HepG2 (cell line): Measurements from ENCODE around the gene MUC15. TPM values are rescaled to one million over a fixed set of nuclear protein-coding genes. Genes with fewer than 3 reads are reported as not detected.
A peak's percentile ranks its signal among the peaks of the same experiment; 100 is the strongest.
"Not testable (repeated sequence)": the region's sequence is repeated elsewhere in the genome, so short reads cannot be mapped to it uniquely, and the experiment has no call there.

ENCODE experiments used
- ATAC-seq: fragments of 200-7000 bp; cut with Tn5 transposase; 3 replicates; pipeline ENCODE4 v1.9.1; 2020; ENCODE audit warnings: mild to moderate bottlenecking, moderate library complexity
- BruUV-seq: library from RNA; stranded (reverse); fragments of 400-500 nt; replicated peaks from 2 replicates; lab custom pipeline; 2021; lab: Mats Ljungman, UMichigan
- CTCF ChIA-PET: fragments of 300-600 bp; formaldehyde crosslinking; extraction: SDS; loops from one replicate; lab custom pipeline; 2021; ENCODE audit warnings: low total read pairs, inconsistent platforms, low intra/inter-chr PET ratio; lab: Yijun Ruan, JAX
- POLR2A ChIA-PET: fragments of 350-600 bp; sonication (Branson Sonifier 250); formaldehyde crosslinking; loops from one replicate; lab custom pipeline; 2020; ENCODE audit warnings: antibody characterized with exemption, inconsistent platforms; lab: Yijun Ruan, JAX
- DNase-seq: peaks from one replicate; pipeline ENCODE4 v3.0.0-alpha.2; 2015; ENCODE audit warnings: low spot score
- FAIRE-seq: peaks from 3 replicates; lab custom pipeline; 2011; peaks lifted over from hg19 to GRCh38; lab: Jason Lieb, UNC
- H2AFZ ChIP-seq: one replicate; pipeline ENCODE4 v1.6.1; 2011; ENCODE audit warnings: low read length, inconsistent platforms
- H3K27ac ChIP-seq: fragments of 300-600 bp; 3 replicates; pipeline ENCODE4 v1.8.0; 2011; ENCODE audit warnings: mixed run types, mild to moderate bottlenecking, mixed read lengths, low read length, inconsistent platforms; ENCODE audit not compliant: insufficient read depth; ENCODE audit errors: extremely low read length
- H3K27me3 ChIP-seq, 2 experiments: fragments of 200-600 bp in 1 of 2; 2 replicates in 1 of 2; 3 replicates in 1 of 2; pipeline versions ENCODE4 v1.6.0 to v1.8.0; 2011; ENCODE audit warnings: low read length in 2 of 2, mild to moderate bottlenecking in 2 of 2, moderate library complexity in 2 of 2, inconsistent platforms in 1 of 2; ENCODE audit not compliant: insufficient read depth in 2 of 2, control insufficient read depth in 1 of 2
- H3K36me3 ChIP-seq, 2 experiments: fragments of 200-600 bp in 1 of 2; replicated peaks in 1 of 2; 2 replicates in 1 of 2; 3 replicates in 1 of 2; pipeline versions ENCODE4 v1.5.1 to v1.8.0; 2011; ENCODE audit warnings: low read length in 2 of 2, inconsistent platforms in 1 of 2; ENCODE audit not compliant: insufficient read depth in 2 of 2, control insufficient read depth in 1 of 2
- H3K4me1 ChIP-seq: 2 replicates; pipeline ENCODE4 v1.5.1; 2012; ENCODE audit warnings: low read length, inconsistent platforms; ENCODE audit not compliant: insufficient read depth
- H3K4me2 ChIP-seq: 2 replicates; pipeline ENCODE4 v1.6.0; 2011; ENCODE audit warnings: low read depth, low read length, inconsistent platforms
- H3K4me3 ChIP-seq, 3 experiments: fragments of 200-600 bp in 1 of 3; sonication (generic), shearing (Covaris generic) in 1 of 3; replicated peaks in 1 of 3; 2 replicates each; pipeline ENCODE4 v1.5.1; 2011 to 2016; ENCODE audit warnings: low read length in 3 of 3, inconsistent platforms in 2 of 3, low read depth in 2 of 3, mild to moderate bottlenecking in 2 of 3, control low read depth in 1 of 3, mixed read lengths in 1 of 3; ENCODE audit not compliant: insufficient read depth in 1 of 3
- H3K79me2 ChIP-seq: one replicate; pipeline ENCODE4 v1.6.1; 2011; ENCODE audit warnings: low read length, inconsistent platforms; ENCODE audit not compliant: insufficient read depth
- H3K9ac ChIP-seq: 2 replicates; pipeline ENCODE4 v1.6.0; 2011; ENCODE audit warnings: mild to moderate bottlenecking, low read depth, low read length, inconsistent platforms; ENCODE audit not compliant: insufficient read depth
- H3K9me3 ChIP-seq: 2 replicates; pipeline ENCODE4 v1.5.1; 2012; ENCODE audit warnings: mild to moderate bottlenecking, low read length
- H4K20me1 ChIP-seq: 2 replicates; pipeline ENCODE4 v1.6.0; 2011; ENCODE audit warnings: inconsistent platforms, mild to moderate bottlenecking, low read length, moderate library complexity; ENCODE audit not compliant: insufficient read depth
- CBX2 ChIP-seq, 2 experiments: fragments of 200-600 bp in 1 of 2; sonication (generic); formaldehyde crosslinking in 1 of 2; IDR thresholded peaks; 2 replicates each; pipeline versions ENCODE4 v1.7.0 to v1.8.1; 2018 to 2022; ENCODE audit warnings: low read depth in 2 of 2, low read length in 1 of 2, mild to moderate bottlenecking in 1 of 2, missing genetic modification reagents in 1 of 2
- DMAP1 ChIP-seq: IDR thresholded peaks from 2 replicates; pipeline ENCODE4 v1.6.1; 2016
- GMEB1 ChIP-seq: sonication (generic); formaldehyde crosslinking; IDR thresholded peaks from 2 replicates; pipeline ENCODE4 v1.5.1; 2020; ENCODE audit warnings: missing genetic modification reagents, mild to moderate bottlenecking, borderline replicate concordance
- KAT8 ChIP-seq: IDR thresholded peaks from 2 replicates; pipeline ENCODE4 v1.6.1; 2016; ENCODE audit warnings: missing genetic modification reagents, missing compliant biosample characterization
- KLF15 ChIP-seq: sonication (generic); formaldehyde crosslinking; IDR thresholded peaks from 2 replicates; pipeline ENCODE4 v1.8.1; 2023; ENCODE audit warnings: borderline replicate concordance, mild to moderate bottlenecking, inconsistent platforms, missing genetic modification reagents, mixed read lengths
- PCBP2 ChIP-seq: fragments of 200-400 bp; formaldehyde crosslinking; optimal IDR thresholded peaks from 2 replicates; pipeline ENCODE3; 2018; ENCODE audit warnings: low read length, low read depth; ENCODE audit not compliant: poor library complexity, severe bottlenecking
- PHF20 ChIP-seq: sonication (generic); formaldehyde crosslinking; IDR thresholded peaks from 2 replicates; pipeline ENCODE4 v1.5.0; 2020; ENCODE audit warnings: mild to moderate bottlenecking, missing genetic modification reagents
- SPEN ChIP-seq: sonication (generic); formaldehyde crosslinking; IDR thresholded peaks from 2 replicates; pipeline ENCODE4 v1.5.1; 2020; ENCODE audit warnings: low read depth, mild to moderate bottlenecking, missing genetic modification reagents
- U2AF1 ChIP-seq: fragments of 200-400 bp; formaldehyde crosslinking; optimal IDR thresholded peaks from 2 replicates; pipeline ENCODE3; 2017; ENCODE audit warnings: mild to moderate bottlenecking, low read depth, low read length
- ZNF124 ChIP-seq: sonication (generic); formaldehyde crosslinking; IDR thresholded peaks from 2 replicates; pipeline ENCODE4 v1.4.0; 2020; ENCODE audit warnings: missing genetic modification reagents
- ZNF225 ChIP-seq: sonication (generic); formaldehyde crosslinking; IDR thresholded peaks from 2 replicates; pipeline ENCODE4 v1.4.0; 2020; ENCODE audit warnings: mild to moderate bottlenecking, missing genetic modification reagents
- ZUFSP ChIP-seq: sonication (generic); formaldehyde crosslinking; IDR thresholded peaks from 2 replicates; pipeline ENCODE4 v1.9.0; 2021; ENCODE audit warnings: missing genetic modification reagents, mild to moderate bottlenecking, borderline replicate concordance
- WGBS: methylation state at CpG from one replicate; pipeline ENCODE4 v1.1.6; 2017; ENCODE audit warnings: low lambda C conversion rate; 5-methylcytosine and 5-hydroxymethylcytosine counted together
- in situ Hi-C: cut with HindIII; loops from 2 replicates; pipeline ENCODE4 v1.10.0; 2017; ENCODE audit warnings: low pct_unique_long_range_greater_than_20kb; ENCODE audit not compliant: extremely low pct_ligation_motif_present
- intact Hi-C: fragments of 100-400 bp; cut with micrococcal nuclease; formaldehyde crosslinking; loops from one replicate; pipeline ENCODE4 v1.10.0; 2022; ENCODE audit not compliant: unreplicated experiment
- polyA plus RNA-seq, 8 experiments: library from polyadenylated mRNA; depleted of rRNA in 3 of 8; stranded (reverse) in 7 of 8; unstranded in 1 of 8; fragments of >200 nt; fragmentation: Illumina TruSeq in 4 of 8; extraction: Trizol in 4 of 8; gene quantifications; 2 replicates each; pipeline versions ENCODE4 v1.2.1 to v1.2.3, GENCODE V29; 2011 to 2016; ENCODE audit warnings: low read depth in 4 of 8, missing spikeins in 1 of 8, mixed read lengths in 1 of 8; ENCODE audit not compliant: insufficient read depth in 1 of 8
- total RNA-seq, 5 experiments: library from RNA; depleted of rRNA; stranded (reverse); fragments of >200 nt; fragmentation: Illumina TruSeq; extraction: Trizol; gene quantifications; 2 replicates each; pipeline ENCODE4 v1.2.3, GENCODE V29; 2016; ENCODE audit warnings: low read depth in 1 of 5

Gene MUC15
- total and polyA plus RNA-seq, 2 of the 13 experiments (the other 11 are each of a cell fraction or from before 2014, with no cell fraction given) = 4.5 to 18.0 TPM

GRCh38 chr11:26597049-26597689, 25.1 kb upstream of the MUC15 start (continued):
- TF ChIP-seq PHF20 (CRISPR knock-in tag) (0 out of 2 replicates have a peak, but pooled peaks have one; percentile 32), DMAP1 (CRISPR knock-in tag) (peak; percentile 44; the same call in 1 of the 2 replicates), KAT8 (CRISPR knock-in tag) (0 out of 2 replicates have a peak, but pooled peaks have one; percentile 47)

GRCh38 chr11:26595207-26595865, 23.3 kb upstream of the MUC15 start:
- H3K36me3 ChIP-seq, DNase-seq, H3K27ac ChIP-seq, H3K79me2 ChIP-seq, H3K4me2 ChIP-seq, H4K20me1 ChIP-seq, FAIRE-seq, POLR2A ChIA-PET, CTCF ChIA-PET, H3K9ac ChIP-seq, in situ Hi-C loops, H3K9me3 ChIP-seq, H3K27me3 ChIP-seq, H2AFZ ChIP-seq, BruUV-seq, H3K4me1 ChIP-seq, H3K4me3 ChIP-seq, ATAC-seq, intact Hi-C loops: not testable (repeated sequence)
- WGBS = 47% methylated on average over 7 of the region's 7 CpGs

- H4K20me1 ChIP-seq = no peaks in the 10 kb centered on the region
- WGBS = 82% methylated on average over 11 of the region's 11 CpGs
- H3K27ac ChIP-seq = no peak overlapping the region
Observed at GRCh38 chr11:26593691-26594090, 21.6 kb upstream of the MUC15 start.

More at GRCh38 chr11:26593691-26594090, 21.6 kb upstream of the MUC15 start:
- no peak for FAIRE-seq
- Histone ChIP-seq H3K27me3 (no peaks in the 10 kb centered on the region; a peak in 1 of 5 replicates), H3K79me2 (no peaks in the 10 kb centered on the region), H3K4me1 (peaks cover 5% of the 10 kb centered on the region; the same call in 1 of the 2 replicates), H3K9me3 (no peaks in the 10 kb centered on the region), H3K9ac (no peak overlapping the region), H3K36me3 (no peaks in the 10 kb centered on the region), H3K4me2 (no peak overlapping the region), H2AFZ (no peak overlapping the region), H3K4me3 (no peak overlapping the region)
- POLR2A ChIA-PET = no interaction called here
- in situ Hi-C loops (no loop called here), intact Hi-C loops (no loop called here)
- CTCF ChIA-PET = no interaction called here
- no peak for DNase-seq
- ATAC-seq = no peak
- TF ChIP-seq U2AF1 = no peak
- TF ChIP-seq ZNF225 (CRISPR knock-in tag) = no peak
- no peak for TF ChIP-seq SPEN (CRISPR knock-in tag)
- no peak for TF ChIP-seq CBX2 (IDR thresholded peaks at IDR 0.05; ENCODE audit: low read depth, low read length)
- TF ChIP-seq CBX2 (CRISPR knock-in tag; IDR thresholded peaks at IDR 0.05; ENCODE audit: low read depth) = no peak
- no peak for TF ChIP-seq PCBP2
- TF ChIP-seq ZUFSP (CRISPR knock-in tag) = no peak
- no peak for TF ChIP-seq GMEB1 (CRISPR knock-in tag)
- TF ChIP-seq KLF15 (CRISPR knock-in tag) = no peak
- no peak for TF ChIP-seq ZNF124 (CRISPR knock-in tag)
- BruUV-seq = no TSS peak
